Ovary (tissue), 3 donors: ENCODE results near the gene AUH.

Source experiments
- EP300 ChIP-seq: sonication (generic); formaldehyde crosslinking; IDR thresholded peaks from one replicate; pipeline ENCODE4 v1.6.1; 2017; ENCODE audit warnings: antibody characterized with exemption
- TF ChIP-seq, protein P1 (sequence below), 3 donors: fragments of 450-650 bp in 2 of 3; fragments of 200-600 bp in 1 of 3; IDR thresholded peaks; one replicate each; pipeline versions ENCODE4 v1.5.1 to v1.8.0; 2016 to 2022; ENCODE audit warnings: antibody characterized with exemption in 3 of 3, mild to moderate bottlenecking in 1 of 3
- donor health status: DM: no; HTN: no; CAD: no.

DNA sequence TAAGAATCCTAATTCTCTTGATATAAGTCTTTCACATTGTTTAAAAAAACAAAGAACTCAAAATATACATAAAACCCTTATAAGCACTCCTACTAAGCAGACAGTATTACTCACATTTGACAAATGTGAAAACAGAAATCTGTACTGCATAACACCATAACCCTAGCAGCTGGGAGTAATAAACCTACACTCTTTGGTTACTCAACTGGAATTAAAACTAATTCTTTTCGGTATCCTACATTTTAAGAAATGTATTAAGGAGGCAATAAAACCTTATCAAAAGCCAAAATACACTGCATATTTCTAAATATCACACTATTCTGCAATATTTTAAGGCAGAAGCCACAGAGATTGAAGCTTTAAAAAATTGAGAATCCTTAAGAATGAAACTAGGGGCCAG is 6.8 kb downstream of the AUH start:
- TF ChIP-seq, protein P1, sequence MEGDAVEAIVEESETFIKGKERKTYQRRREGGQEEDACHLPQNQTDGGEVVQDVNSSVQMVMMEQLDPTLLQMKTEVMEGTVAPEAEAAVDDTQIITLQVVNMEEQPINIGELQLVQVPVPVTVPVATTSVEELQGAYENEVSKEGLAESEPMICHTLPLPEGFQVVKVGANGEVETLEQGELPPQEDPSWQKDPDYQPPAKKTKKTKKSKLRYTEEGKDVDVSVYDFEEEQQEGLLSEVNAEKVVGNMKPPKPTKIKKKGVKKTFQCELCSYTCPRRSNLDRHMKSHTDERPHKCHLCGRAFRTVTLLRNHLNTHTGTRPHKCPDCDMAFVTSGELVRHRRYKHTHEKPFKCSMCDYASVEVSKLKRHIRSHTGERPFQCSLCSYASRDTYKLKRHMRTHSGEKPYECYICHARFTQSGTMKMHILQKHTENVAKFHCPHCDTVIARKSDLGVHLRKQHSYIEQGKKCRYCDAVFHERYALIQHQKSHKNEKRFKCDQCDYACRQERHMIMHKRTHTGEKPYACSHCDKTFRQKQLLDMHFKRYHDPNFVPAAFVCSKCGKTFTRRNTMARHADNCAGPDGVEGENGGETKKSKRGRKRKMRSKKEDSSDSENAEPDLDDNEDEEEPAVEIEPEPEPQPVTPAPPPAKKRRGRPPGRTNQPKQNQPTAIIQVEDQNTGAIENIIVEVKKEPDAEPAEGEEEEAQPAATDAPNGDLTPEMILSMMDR (IDR thresholded peaks at IDR 0.05) = no peak
- no peak for TF ChIP-seq EP300
